ENCODE results near the gene ARHGAP28. TPM values are rescaled to one million over a fixed set of nuclear protein-coding genes. Genes with fewer than 3 reads are reported as not detected.
"Not testable (repeated sequence)": the region's sequence is repeated elsewhere in the genome, so short reads cannot be mapped to it uniquely, and the experiment has no call there.

ARHGAP28 gene
- total and polyA plus RNA-seq, 7 donors = 0.65 to 8.8 (median 3.0) TPM

GRCh38 chr18:6796511-6796910 is 67.0 kb downstream of the ARHGAP28 start:
- whole genome bisulfite sequencing, 3 donors = 94 to 98% (median 95%) methylated on average over 3 of the region's 3 CpGs
- no peak overlapping the region for H3K4me3 ChIP-seq
- peaks cover 2% of the 10 kb centered on the region for H3K9me3 ChIP-seq
- DNase-seq (no peak), ATAC-seq (no peak)
- intact Hi-C loops (cut with DNase I) = no loop called here
- no peaks in the 10 kb centered on the region for H3K4me1 ChIP-seq
- H3K36me3 ChIP-seq (ENCODE audit: insufficient read depth in 1 of 2, low read depth in 1 of 2) = no peaks in the 10 kb centered on the region
- H3K27ac ChIP-seq = no peak overlapping the region
- TF ChIP-seq CTCF (IDR thresholded peaks at IDR 0.05) = no peak
- H3K27me3 ChIP-seq (ENCODE audit: insufficient read depth in 3 of 3, low read length in 2 of 3) = no peaks in the 10 kb centered on the region

- no peak for ATAC-seq
- H3K4me3 ChIP-seq = no peak overlapping the region
- TF ChIP-seq CTCF (IDR thresholded peaks at IDR 0.05) = no peak
- intact Hi-C loops (cut with DNase I) = no loop called here
- peaks cover 9% of the 10 kb centered on the region for H3K9me3 ChIP-seq
- no peaks in the 10 kb centered on the region for H3K36me3 ChIP-seq (ENCODE audit: insufficient read depth in 1 of 2, low read depth in 1 of 2)
- no peaks in the 10 kb centered on the region for H3K27me3 ChIP-seq (ENCODE audit: insufficient read depth in 3 of 3, low read length in 2 of 3)
- DNase-seq = no peak
- no peaks in the 10 kb centered on the region for H3K4me1 ChIP-seq
- H3K27ac ChIP-seq = no peak overlapping the region
- 83 to 89% (median 86%) methylated on average over 5 of the region's 5 CpGs for WGBS, 3 donors
Measured at GRCh38 chr18:6797171-6797570, 67.7 kb downstream of the ARHGAP28 start.

DNA sequence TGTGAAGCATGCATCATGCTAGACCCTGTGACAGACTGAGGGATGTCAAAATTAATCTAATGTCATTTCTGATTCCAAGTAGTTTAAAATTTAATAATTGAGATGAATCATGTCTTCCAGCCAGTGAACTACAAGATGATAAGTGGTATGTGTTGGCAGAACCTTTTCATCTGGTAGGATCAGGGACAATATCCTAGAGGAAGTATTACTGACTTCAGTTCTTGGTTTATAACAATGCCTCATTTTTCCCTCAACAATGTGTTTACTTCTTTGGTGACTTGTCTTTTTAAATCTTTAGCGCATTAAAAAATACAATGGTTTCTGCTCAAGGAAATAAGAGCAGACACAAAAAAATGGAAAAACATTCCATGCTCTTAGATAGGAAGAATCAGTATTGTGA is 69.4 kb downstream of the ARHGAP28 start:
- DNase-seq (no peak), ATAC-seq (no peak)
- 82 to 86% (median 83%) methylated on average over 1 of the region's 1 CpG for WGBS, 3 donors
- H3K36me3 ChIP-seq (ENCODE audit: insufficient read depth in 1 of 2, low read depth in 1 of 2) = no peaks in the 10 kb centered on the region
- no peaks in the 10 kb centered on the region for H3K27me3 ChIP-seq (ENCODE audit: insufficient read depth in 3 of 3, low read length in 2 of 3)
- no peak for TF ChIP-seq CTCF (IDR thresholded peaks at IDR 0.05)
- intact Hi-C loops (cut with DNase I) = no loop called here
- no peaks in the 10 kb centered on the region for H3K4me1 ChIP-seq
- H3K27ac ChIP-seq = no peak overlapping the region
- H3K4me3 ChIP-seq = no peak overlapping the region
- peaks cover 19% of the 10 kb centered on the region for H3K9me3 ChIP-seq

GRCh38 chr18:6800309-6800708 is 70.8 kb downstream of the ARHGAP28 start:
- intact Hi-C loops (cut with DNase I); H3K36me3 ChIP-seq (ENCODE audit: insufficient read depth in 1 of 2, low read depth in 1 of 2); H3K4me3 ChIP-seq; DNase-seq; H3K27ac ChIP-seq; H3K4me1 ChIP-seq; ATAC-seq; H3K27me3 ChIP-seq (ENCODE audit: insufficient read depth in 3 of 3, low read length in 2 of 3): not testable (repeated sequence)
- 100% methylated on average over 1 of the region's 1 CpG for whole genome bisulfite sequencing, 3 donors
- H3K9me3 ChIP-seq = peaks cover 25% of the 10 kb centered on the region

- H3K4me3 ChIP-seq = peak overlapping the region; percentile 27
- H3K4me1 ChIP-seq = no peaks in the 10 kb centered on the region
- WGBS, 3 donors = 14 to 35% (median 18%) methylated on average over 4 of the region's 4 CpGs
- no peak for TF ChIP-seq CTCF (IDR thresholded peaks at IDR 0.05)
- peaks cover 11% of the 10 kb centered on the region for H3K9me3 ChIP-seq
- H3K27me3 ChIP-seq (ENCODE audit: insufficient read depth in 3 of 3, low read length in 2 of 3) = no peaks in the 10 kb centered on the region
- no peaks in the 10 kb centered on the region for H3K36me3 ChIP-seq (ENCODE audit: insufficient read depth in 1 of 2, low read depth in 1 of 2)
- intact Hi-C loops (cut with DNase I) = no loop called here
- DNase-seq (no peak), ATAC-seq (peak in 2 of 4 donors; percentile 41 to 61)
- peak overlapping the region; percentile 39 for H3K27ac ChIP-seq
Measured at GRCh38 chr18:6807515-6808257, 78.2 kb downstream of the ARHGAP28 start.

Data from psoas muscle (tissue), 8 donors.